EL (cell line): Measurements from ENCODE around the gene CACNA2D3.
"Not testable (repeated sequence)": the region's sequence is repeated elsewhere in the genome, so short reads cannot be mapped to it uniquely, and the experiment has no call there.

Experiments
- DNase-seq: peaks from one replicate; pipeline ENCODE4 v3.0.0-alpha.2; 2016

CACNA2D3 gene

DNA sequence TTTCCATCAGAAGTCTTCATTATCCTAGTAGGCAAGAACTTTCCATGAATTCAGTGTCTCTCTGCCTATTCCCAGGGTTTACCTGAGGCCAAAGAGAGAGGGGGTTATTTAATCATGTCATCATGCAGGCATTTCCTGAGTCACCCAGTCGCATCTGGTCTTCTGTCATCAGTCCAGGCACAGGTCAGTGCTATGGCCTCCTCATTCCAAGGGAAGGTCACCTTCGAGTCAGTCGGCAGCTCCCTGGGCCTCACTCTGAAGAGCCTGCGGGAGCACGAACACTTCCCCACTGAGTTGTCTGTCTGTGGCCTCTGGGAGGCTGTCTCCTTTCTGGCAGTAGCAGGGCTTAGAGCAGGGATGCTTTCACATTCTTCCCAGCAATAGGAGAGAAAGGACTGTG lies 831.7 kb downstream of the CACNA2D3 start:
- peak; percentile 96 for DNase-seq

DNA sequence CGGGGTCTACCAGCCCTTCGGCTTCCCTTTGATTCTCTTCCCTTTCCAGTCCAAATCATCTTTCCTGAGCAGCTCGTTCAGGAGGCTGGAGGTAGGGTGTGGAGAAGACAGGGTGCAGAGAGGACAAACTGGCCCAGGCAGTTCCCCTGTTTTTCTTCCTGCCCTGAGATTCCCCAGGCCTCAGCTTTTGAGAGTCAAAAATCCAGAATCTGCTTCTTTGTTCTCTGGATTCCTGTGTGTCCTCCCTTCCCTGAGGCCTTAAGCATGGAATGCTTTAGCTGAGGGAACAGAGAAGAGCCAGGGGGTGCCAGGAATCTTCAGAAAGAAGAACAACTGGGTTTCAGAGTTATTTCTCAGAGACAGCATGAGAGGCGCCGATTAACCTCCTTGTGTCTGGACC lies 832.2 kb downstream of the CACNA2D3 start:
- peak; percentile 51 for DNase-seq

DNA sequence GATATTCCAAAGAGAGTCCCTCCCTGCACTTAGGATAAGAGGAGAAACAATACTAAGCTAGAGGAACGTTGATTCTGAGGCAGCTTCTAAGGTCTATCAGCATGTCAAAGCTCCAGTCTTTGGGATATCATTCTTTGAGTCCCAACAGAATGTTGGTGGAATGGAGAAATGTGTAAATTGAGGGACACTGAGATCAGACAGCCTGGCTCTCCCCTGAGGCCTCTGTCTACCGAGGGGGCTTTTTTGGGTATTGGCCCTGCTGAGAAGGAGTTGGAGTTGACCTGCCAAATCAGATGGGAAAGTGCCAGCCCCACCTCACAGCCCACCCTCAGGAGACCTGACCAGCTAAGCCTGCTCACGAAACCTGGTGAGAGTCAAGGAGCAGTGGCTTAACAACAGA lies 833.1 kb downstream of the CACNA2D3 start:
- no peak for DNase-seq

DNA sequence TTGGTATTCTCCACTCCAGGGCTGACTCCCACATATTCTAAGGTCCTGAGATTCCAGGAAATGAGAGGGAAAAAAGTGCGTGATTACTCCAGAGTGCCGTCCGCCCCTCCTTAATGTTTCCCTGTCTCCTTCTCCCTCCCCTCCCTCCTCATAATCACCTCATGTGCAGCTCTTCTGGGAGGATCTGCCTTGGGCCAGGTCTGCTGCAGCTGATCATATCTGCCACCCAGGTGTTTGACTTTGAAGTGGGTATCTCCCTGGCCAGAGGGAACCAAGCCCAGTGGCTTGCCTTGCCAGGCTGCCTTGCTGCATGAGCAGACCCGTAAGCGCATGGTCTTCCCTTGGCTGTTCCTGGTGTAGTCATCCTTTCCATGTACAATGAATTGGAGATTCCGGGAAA lies 833.6 kb downstream of the CACNA2D3 start:
- DNase-seq = no peak

DNA sequence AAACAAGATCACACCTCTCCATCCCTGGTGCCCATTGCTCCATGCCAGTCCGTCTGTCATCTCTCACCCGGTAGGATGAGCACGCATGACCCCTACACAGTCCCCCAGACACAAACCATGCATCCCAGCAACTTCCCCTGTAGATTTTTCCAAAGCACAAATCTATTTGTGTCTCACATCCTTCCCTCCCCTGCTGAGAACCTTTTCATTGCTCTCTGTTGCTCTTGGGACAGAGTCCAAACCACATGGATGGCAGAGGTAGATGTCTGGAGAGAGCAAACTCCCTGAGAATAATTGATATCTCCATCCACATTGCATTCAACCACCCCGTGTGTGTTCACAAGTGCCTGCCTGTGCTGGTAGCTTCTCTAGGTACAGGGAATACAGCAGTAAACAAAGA lies 835.4 kb downstream of the CACNA2D3 start:
- DNase-seq = peak; percentile 22

GRCh38 chr3:54960082-54960481 lies 837.7 kb downstream of the CACNA2D3 start:
- DNase-seq = no peak

DNA sequence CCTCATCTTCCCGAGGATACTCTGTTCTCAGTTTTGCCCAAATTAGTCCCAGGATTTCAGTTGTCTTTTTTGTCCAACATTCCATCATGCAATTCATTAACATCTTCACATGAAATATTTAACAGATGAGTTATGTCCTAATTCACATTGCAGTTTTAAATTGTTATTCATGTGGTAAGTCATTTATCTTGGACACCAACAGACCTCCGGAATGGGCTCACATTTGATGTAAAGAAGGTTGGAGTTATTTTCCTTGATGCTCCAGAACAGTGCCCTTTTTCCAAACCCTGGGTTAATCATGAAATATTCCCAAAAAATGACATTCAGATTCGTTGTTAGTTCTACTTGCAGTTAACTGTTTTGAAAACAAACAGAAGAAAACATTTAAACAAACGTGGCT lies 838.3 kb downstream of the CACNA2D3 start:
- DNase-seq = peak; percentile 17

DNA sequence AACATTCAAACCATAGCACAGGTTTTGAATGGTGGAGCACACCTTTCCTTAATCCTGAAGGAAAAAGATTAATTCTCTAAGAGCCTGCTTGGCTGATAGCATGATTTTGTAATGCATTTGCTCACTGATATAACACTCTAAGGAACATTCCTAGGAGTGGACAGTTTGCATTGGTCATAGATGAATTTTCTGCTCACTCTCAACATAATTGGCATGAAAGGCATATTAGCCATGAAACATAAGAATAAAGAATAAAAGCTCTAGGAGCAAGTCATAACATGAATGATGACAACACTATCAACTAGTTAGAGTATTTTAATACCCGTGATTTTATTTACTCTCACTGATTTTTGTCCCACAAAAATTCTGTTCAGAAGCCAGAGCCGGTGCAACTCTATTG lies 839.8 kb downstream of the CACNA2D3 start:
- no peak for DNase-seq

- DNase-seq = no peak
Observed at GRCh38 chr3:54963641-54964040, 841.3 kb downstream of the CACNA2D3 start.

DNA sequence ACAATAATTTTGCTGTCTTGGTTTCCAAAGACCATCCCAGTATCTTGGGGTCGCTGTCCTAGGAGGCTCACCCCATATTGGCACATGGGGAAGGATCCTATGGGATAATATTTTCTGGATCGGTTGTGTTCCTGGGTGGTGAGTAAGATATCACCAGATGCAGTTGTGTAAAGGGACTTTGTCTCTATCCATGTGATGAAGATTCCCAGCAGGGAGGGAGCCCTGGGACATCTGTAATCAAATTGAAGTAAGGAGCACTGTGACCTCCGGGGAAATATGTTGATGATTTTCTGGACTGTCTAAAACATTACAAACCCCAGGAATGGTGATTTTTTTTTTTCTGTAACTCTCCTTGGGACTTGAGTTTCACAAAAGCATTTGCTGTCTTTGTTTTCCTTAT lies 841.7 kb downstream of the CACNA2D3 start:
- DNase-seq = no peak

DNA sequence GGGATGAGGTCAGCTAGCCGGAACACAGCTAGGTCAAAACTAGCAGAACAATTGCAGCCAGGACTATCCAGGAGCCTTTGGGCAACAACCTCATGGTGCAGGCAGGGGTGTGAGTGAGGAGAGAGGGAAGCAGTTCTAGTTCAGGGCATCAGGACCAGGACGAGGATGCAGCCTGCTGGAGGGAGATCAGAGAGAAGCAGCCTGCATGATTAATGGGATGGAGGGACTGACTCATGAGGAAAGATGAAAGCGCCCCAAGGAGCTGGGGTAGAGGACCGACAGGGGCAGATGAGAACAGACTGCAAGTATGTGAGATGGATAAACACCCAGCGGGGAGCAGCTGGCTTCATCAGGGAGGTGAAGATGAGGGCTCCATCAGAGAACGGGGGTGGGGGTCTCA lies 843.4 kb downstream of the CACNA2D3 start:
- peak; percentile 94 for DNase-seq

GRCh38 chr3:54966979-54967378 lies 844.6 kb downstream of the CACNA2D3 start:
- DNase-seq = no peak

- peak; percentile 70 for DNase-seq
Observed at GRCh38 chr3:54967731-54968161, 845.4 kb downstream of the CACNA2D3 start.

GRCh38 chr3:54968546-54969172 lies 846.3 kb downstream of the CACNA2D3 start:
- DNase-seq = peak; percentile 79

GRCh38 chr3:54969652-54970051 lies 847.3 kb downstream of the CACNA2D3 start:
- DNase-seq = no peak

GRCh38 chr3:54970895-54971294 lies 848.5 kb downstream of the CACNA2D3 start:
- peak; percentile 31 for DNase-seq

- no peak for DNase-seq
Observed at GRCh38 chr3:54977439-54977838, 855.1 kb downstream of the CACNA2D3 start.

DNA sequence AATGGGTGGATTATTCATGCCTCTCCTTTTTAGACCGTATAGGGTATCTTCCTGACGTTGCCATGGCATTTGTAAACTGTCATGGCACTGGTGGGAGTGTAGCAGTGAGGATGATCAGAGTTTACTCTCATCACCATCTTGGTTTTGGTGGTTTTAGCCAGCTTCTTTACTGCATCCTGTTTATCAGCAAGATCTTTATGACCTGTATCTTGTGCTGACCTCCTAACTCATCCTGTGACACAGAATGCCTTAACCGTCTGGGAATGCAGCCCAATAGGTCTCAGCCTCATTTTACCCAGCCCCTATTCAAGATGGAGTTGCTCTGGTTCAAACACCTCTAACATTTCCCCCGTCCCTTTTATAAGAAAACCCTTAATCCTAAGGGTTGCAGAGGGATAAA lies 855.6 kb downstream of the CACNA2D3 start:
- DNase-seq = not testable (repeated sequence)

GRCh38 chr3:54982807-54983206 lies 860.5 kb downstream of the CACNA2D3 start:
- no peak for DNase-seq

DNA sequence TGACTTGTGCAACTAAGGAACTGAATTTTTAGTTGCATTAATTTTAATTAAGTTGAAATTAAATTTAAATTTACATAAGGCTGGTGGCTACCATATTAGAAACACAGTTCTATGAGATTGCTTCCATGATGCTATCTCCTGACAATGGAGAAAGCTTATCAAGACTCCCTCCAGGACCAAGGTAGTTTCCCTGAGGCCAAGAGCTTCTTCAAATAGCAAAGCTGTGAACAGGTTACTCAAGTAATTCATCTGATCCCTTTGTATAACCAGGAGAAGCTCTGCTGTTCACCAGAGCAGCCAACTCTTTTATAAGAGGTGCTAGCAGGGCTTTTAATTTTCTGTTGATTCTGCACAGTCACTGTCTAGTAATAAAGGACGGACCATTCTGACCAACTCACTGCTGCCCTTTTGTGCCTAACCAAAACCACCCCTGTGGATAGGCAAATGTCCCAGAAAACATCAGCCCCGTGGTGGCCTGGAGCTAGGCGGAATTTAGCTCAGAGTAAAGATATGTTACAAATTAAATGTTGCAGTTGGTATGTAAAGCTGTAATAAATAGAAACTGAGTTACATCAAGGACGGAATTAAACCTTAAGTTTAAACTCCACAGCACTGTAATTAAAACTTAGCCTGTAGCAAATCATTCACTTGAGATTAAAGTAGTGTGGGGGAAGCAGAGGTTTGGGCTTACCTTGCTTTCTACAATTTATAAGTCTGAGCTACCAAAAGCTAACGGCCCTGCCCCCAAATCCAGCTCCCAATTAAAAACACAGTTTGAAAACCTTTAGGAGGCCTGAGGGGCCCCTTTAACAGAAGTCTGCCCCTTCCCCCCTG lies 861.1 kb downstream of the CACNA2D3 start:
- DNase-seq = no peak

DNA sequence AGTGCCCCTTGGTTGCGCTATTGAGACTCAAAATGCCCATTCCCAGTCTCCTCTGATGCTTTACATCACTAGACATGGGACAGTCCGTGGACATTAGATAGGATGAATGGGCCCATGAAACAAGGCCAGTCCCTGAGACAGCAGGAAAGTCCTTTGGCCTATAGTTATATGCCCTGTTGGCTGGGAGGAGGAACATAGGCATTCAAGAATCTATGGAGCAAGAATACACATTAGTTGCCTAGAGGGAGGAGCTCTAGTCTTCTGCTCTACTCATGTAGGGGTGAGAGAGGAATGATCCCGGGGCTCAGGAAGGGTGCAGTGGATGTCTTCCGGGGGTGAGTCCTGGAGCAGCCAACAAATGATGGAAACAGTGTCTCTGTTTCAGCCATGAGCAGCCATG lies 863.5 kb downstream of the CACNA2D3 start:
- no peak for DNase-seq

DNA sequence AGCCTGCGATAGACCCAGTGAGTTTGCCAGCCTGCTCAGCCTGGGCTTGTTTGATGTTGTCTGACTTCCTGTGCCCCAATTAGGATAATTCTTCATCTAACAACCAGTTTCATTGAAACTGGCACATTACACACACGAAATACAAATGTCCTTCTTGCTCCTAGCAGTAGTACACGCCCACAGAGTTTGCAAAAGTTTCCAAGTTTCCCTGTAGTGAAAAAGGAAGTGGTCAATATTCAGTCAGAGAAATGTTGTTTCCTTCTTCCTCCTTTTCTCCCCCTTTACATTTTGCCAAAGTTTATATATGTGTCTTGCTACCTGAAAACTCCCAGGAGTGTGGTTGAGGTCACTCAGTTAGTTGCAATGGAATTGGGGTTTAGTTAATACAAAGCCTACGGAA lies 863.9 kb downstream of the CACNA2D3 start:
- no peak for DNase-seq

DNA sequence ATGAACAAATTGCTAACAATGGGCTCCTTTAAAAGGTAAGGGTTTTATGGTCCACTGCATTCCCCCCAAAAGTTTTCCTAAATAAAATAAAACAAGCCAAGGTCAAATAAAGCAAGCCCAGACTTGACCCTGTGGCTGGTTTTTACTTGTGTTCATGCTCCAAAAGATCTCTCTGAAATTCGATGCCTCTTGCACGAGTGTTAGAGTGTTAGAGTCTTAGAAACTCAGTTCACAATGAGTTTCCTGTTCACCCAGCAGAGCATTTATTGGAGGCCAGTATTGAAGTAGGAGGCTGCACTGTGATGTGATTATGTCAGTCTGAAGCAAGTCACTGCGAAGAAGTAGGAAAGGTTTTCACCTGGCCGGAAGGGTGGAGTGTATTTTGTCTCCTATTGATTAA lies 865.4 kb downstream of the CACNA2D3 start:
- no peak for DNase-seq

DNA sequence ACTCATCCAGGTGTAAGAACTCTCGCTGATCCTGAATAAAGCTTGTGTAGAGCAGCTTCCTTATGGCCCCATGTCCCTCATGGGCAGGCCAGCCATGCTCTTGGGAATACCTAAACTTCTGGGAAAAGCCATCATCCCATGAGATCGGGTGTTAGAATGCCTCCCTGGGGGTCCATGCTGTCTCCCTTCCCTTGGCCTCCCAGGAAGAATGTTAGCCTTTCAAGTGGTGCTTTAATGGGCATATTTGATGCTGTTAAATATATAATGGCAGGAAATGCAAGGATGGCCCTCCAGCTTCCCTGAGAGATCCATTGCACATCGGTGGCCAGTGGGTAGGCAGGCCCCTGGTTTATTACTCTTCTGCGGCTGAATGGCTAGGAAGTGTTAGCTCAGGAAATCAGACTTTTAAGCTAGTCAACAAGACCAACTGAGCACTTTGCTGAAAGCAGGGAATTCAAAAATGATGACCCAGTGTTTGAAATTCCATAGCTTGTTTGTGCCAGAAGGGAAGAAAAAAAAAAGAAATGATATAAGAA lies 866.0 kb downstream of the CACNA2D3 start:
- no peak for DNase-seq
